ENCODE data around the gene CLINT1. TPM values are rescaled to one million over a fixed set of nuclear protein-coding genes. Genes with fewer than 3 reads are reported as not detected.
"Not testable (repeated sequence)": the region's sequence is repeated elsewhere in the genome, so short reads cannot be mapped to it uniquely, and the experiment has no call there.

The CLINT1 gene
- total RNA-seq, 1 donor from 2014 or later, result 148 TPM

DNA sequence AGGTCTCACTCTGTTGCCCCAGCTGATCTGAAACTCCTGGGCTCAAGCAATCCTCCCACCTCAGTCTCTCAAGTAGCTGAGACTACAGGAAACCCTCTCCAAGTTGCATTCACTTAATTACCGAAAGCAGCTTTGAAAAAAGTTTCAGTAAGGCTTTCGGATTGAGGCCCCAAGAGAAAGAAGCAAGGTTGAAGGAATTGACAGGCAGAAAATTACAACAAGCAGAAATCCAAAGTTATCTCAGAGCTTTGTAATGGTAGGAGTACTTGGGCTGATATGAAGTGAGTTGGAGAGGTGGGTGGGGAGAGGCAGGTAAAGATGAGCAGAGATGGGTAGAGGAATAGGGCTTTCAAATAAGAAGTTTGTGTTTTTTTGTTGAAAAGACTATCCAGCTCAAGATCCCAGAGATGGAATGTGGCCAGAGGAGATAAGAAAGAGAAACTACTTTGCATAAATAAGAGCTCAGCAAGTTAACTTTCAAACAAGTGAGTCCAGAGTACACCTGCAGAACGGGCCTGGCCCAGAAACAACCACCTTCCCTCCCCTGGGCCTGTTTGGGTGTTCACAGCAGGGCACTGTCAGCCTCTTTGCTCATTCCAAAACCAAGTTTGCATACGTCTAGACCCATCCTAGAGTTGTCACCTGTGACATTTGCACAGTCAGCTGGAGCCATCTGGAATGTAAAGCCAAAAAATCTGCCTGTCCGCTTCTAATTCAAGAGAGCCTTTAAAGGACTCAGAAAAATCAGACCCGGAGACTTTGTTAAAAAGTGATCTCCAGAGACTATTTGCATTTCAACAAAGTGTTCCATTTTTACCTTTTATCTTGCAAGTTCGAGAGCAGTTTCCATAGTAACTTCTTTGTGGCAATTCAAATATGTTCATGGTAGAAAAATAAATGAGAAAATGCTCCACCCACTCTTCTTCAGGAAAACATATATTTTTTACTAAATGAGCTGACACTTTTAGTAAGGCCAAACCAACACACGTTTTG lies 2.2 kb upstream of the CLINT1 start:
- no peak for DNase-seq (ENCODE audit: low read depth)
- no peak for FAIRE-seq
- TF ChIP-seq, protein P1, sequence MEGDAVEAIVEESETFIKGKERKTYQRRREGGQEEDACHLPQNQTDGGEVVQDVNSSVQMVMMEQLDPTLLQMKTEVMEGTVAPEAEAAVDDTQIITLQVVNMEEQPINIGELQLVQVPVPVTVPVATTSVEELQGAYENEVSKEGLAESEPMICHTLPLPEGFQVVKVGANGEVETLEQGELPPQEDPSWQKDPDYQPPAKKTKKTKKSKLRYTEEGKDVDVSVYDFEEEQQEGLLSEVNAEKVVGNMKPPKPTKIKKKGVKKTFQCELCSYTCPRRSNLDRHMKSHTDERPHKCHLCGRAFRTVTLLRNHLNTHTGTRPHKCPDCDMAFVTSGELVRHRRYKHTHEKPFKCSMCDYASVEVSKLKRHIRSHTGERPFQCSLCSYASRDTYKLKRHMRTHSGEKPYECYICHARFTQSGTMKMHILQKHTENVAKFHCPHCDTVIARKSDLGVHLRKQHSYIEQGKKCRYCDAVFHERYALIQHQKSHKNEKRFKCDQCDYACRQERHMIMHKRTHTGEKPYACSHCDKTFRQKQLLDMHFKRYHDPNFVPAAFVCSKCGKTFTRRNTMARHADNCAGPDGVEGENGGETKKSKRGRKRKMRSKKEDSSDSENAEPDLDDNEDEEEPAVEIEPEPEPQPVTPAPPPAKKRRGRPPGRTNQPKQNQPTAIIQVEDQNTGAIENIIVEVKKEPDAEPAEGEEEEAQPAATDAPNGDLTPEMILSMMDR (IDR thresholded peaks at IDR 0.05; ENCODE audit: insufficient read depth, low read length, severe bottlenecking), result no peak
- Histone ChIP-seq H3K36me3 (ENCODE audit: control insufficient read depth, insufficient read depth, low read length) (no peaks in the 10 kb centered on the region), H3K27me3 (ENCODE audit: control insufficient read depth, insufficient read depth, low read length) (no peaks in the 10 kb centered on the region), H3K4me3 (ENCODE audit: low read depth, low read length) (no peak overlapping the region)

DNA sequence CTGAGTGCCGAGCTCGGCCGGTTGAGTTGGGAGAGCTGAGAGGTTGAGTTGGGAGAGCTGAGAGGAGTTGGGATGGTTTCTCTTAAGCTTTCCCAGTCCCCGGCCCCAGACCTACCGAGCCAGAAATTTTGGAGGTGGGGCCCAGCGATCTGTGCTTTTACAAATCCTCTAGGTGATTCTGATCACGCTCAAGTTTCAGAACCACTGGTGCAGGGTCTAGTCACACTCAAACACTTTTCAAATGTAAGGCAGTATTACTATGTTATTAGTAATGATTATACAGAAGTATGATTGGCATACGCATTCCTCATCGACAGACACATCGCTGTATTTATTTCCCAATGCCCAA lies 256 bp upstream of the CLINT1 start:
- H3K36me3 ChIP-seq (ENCODE audit: control insufficient read depth, insufficient read depth, low read length), result peaks cover under 1% of the 10 kb centered on the region
- TF ChIP-seq, protein P1 (IDR thresholded peaks at IDR 0.05; ENCODE audit: insufficient read depth, low read length, severe bottlenecking), result no peak
- FAIRE-seq (no peak), DNase-seq (ENCODE audit: low read depth) (no peak)
- peak overlapping the region; percentile 99 for H3K4me3 ChIP-seq (ENCODE audit: low read depth, low read length)
- no peaks in the 10 kb centered on the region for H3K27me3 ChIP-seq (ENCODE audit: control insufficient read depth, insufficient read depth, low read length)

DNA sequence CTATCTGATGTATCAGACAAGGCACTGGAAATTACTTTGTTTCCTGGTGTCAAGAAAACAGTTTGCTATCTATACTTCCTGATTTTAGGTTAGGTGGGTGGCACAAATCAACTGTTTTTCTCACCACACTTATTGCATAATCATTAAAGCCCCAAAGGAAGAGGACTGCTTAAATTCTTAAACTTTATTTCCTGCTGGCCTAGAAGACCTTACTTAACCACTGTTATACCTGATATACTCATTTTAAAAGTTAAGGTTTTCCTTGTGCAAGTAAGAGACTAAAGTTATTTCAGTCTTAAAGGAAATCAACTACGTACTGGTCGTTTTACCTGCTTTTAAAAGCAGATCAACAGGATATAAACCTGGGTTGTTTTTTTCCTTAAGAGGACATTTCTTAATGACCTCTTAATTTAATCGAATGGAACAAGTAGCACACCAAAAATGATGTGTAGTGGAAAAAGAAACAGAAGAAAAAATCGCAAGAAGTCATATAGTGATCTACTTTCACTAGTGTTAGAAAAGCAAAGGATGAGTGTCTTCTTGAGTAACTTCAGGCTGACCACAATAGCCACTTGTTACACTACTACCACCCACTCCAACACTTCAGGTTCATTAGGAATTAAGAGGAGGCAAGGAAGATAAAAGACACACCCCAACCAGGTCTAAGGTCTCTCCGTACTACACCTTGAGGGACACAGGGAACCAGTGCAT lies 974 bp downstream of the CLINT1 start:
- H3K27me3 ChIP-seq (ENCODE audit: control insufficient read depth, insufficient read depth, low read length), result no peaks in the 10 kb centered on the region
- DNase-seq (ENCODE audit: low read depth), result peak; percentile 47
- peak overlapping the region; percentile 99 for H3K4me3 ChIP-seq (ENCODE audit: low read depth, low read length)
- peaks cover 2% of the 10 kb centered on the region for H3K36me3 ChIP-seq (ENCODE audit: control insufficient read depth, insufficient read depth, low read length)
- no peak for FAIRE-seq
- TF ChIP-seq, protein P1 (IDR thresholded peaks at IDR 0.05; ENCODE audit: insufficient read depth, low read length, severe bottlenecking), result no peak

DNA sequence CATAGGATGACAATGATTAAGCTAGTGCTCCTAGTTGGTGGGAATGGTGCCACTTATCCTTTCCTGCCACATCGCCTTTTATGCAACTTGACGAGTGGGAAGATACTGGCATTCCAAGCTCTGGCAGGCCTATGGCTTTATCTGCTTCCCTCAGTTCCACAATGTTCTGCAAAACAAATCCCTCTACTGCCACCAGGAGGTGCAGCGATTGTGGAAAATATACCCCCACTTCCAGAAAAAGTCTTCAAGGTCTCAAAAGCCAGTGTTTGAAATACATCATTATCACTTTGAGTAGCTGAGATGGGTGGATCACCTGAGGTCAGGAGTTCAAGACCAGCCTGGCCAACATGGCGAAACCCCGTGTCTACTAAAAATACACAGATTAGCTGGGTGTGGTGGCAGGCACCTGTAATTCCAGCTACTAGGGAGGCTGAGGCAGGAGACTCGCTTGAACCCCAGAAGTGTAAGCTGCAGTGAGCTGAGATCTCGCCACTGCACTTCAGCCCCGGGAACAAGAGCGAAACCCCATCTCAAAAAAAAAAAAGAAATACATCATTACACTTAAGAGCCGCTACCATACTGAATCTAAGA lies 3.4 kb downstream of the CLINT1 start:
- DNase-seq (ENCODE audit: low read depth) (peak; percentile 66), FAIRE-seq (no peak)
- Histone ChIP-seq H3K4me3 (ENCODE audit: low read depth, low read length) (no peak overlapping the region), H3K27me3 (ENCODE audit: control insufficient read depth, insufficient read depth, low read length) (no peaks in the 10 kb centered on the region), H3K36me3 (ENCODE audit: control insufficient read depth, insufficient read depth, low read length) (peaks cover 2% of the 10 kb centered on the region)
- TF ChIP-seq, protein P1 (IDR thresholded peaks at IDR 0.05; ENCODE audit: insufficient read depth, low read length, severe bottlenecking), result peak; percentile 62

DNA sequence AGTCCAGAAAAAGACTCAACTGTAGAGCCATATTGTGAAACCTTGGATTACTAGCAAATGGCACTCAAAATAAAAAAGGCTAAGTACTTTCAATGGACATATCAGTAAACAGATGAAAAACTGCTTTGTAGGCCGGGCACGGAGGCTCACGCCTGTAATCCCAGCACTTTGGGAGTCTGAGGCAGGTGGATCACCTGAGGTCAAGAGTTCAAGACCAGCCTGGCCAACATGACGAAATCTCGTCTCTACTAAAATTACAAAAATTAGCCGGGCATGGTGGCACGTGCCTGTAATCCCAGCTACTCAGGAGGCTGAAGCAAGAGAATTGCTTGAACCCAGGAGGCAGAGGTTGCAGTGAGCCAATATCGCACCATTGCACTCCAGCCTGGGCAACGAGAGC lies 5.6 kb downstream of the CLINT1 start:
- not testable (repeated sequence) for H3K36me3 ChIP-seq (ENCODE audit: control insufficient read depth, insufficient read depth, low read length); FAIRE-seq; H3K4me3 ChIP-seq (ENCODE audit: low read depth, low read length); H3K27me3 ChIP-seq (ENCODE audit: control insufficient read depth, insufficient read depth, low read length); DNase-seq (ENCODE audit: low read depth)
